Nephron (organoid): ENCODE results near the gene HABP4.

Experiments
- H3K27ac Mint-ChIP-seq, 3 experiments: 2 replicates each; pipeline ENCODE4 v1.8.0; 2020; ENCODE audit warnings: mixed read lengths in 3 of 3, mild to moderate bottlenecking in 2 of 3, moderate library complexity in 1 of 3
- H3K27me3 Mint-ChIP-seq: 2 replicates; pipeline ENCODE4 v1.8.0; 2021; ENCODE audit warnings: low read depth, mild to moderate bottlenecking, moderate library complexity, mixed read lengths
- H3K36me3 Mint-ChIP-seq: 2 replicates; pipeline ENCODE4 v1.8.0; 2020; ENCODE audit warnings: low read depth, mixed read lengths
- H3K4me1 Mint-ChIP-seq: 2 replicates; pipeline ENCODE4 v1.8.0; 2020; ENCODE audit warnings: mixed read lengths
- H3K4me3 Mint-ChIP-seq, 3 experiments: 2 replicates each; pipeline ENCODE4 v1.8.0; 2020; ENCODE audit warnings: mild to moderate bottlenecking in 3 of 3, mixed read lengths in 3 of 3, moderate library complexity in 2 of 3
- H3K9me3 Mint-ChIP-seq: 2 replicates; pipeline ENCODE4 v1.8.0; 2020; ENCODE audit warnings: mixed read lengths
- TF ChIP-seq, protein P1 (sequence below), 3 experiments: fragments of 200-600 bp; sonication (generic); IDR thresholded peaks; one replicate each; pipeline ENCODE4 v1.5.0; 2021; ENCODE audit warnings: antibody characterized with exemption in 3 of 3; ENCODE audit not compliant: unreplicated experiment in 3 of 3

The HABP4 gene

DNA sequence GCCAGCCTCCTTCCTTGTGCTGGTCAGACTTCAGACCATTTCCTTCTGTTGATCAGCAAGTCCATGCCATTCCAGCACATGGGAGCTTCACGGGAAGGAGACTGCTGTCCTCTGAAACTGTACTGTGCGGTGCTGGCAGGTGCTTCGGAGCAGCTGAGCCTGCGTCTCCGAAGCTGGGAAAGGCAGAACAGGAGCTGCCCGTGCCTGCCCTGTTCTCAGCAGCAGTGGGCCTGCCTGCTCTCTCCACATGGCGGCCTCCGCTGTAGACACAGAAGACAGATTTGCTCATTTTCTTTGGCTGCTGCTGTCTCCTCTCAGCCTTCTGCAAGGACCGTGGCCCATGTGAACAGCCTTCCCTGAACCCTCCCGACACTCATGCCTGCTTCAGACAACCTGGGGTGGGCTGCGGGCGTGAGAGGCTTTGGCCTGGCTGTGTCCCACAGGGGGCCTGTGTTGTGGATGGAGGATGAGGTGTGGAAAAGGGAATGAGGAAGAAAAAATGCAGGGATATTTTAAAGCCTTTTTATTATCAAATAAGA lies 43.1 kb downstream of the HABP4 start:
- Mint-ChIP-seq H3K27ac (no peak overlapping the region), H3K9me3 (no peaks in the 10 kb centered on the region)

DNA sequence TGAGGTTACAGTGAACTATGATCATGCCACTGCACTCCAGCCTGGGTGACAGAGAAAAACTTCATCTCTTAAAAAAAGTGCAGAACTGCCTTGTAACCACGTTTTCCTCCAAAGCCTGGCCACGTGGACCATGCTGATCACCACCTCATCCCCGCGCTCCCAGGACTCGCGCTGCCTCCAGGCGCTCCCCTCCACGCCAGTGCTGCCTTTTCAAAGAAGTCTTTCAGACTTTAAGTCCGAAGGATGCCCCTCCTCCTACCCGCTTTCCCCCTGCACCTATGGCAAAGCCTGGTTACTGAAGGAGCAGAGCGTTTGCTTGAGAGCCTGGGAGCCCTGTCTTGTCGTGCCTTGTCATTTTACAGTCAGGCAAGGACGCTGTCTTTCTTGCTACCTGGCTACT lies 43.8 kb downstream of the HABP4 start:
- H3K4me1 Mint-ChIP-seq = peaks cover 11% of the 10 kb centered on the region
- TF ChIP-seq, protein P1, sequence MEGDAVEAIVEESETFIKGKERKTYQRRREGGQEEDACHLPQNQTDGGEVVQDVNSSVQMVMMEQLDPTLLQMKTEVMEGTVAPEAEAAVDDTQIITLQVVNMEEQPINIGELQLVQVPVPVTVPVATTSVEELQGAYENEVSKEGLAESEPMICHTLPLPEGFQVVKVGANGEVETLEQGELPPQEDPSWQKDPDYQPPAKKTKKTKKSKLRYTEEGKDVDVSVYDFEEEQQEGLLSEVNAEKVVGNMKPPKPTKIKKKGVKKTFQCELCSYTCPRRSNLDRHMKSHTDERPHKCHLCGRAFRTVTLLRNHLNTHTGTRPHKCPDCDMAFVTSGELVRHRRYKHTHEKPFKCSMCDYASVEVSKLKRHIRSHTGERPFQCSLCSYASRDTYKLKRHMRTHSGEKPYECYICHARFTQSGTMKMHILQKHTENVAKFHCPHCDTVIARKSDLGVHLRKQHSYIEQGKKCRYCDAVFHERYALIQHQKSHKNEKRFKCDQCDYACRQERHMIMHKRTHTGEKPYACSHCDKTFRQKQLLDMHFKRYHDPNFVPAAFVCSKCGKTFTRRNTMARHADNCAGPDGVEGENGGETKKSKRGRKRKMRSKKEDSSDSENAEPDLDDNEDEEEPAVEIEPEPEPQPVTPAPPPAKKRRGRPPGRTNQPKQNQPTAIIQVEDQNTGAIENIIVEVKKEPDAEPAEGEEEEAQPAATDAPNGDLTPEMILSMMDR (IDR thresholded peaks at IDR 0.05; ENCODE audit: unreplicated experiment in 3 of 3) = no peak

More for the DNA sequence above, 43.1 kb downstream of the HABP4 start:
- Mint-ChIP-seq H3K4me3 (no peak overlapping the region), H3K27me3 (peaks cover 7% of the 10 kb centered on the region), H3K4me1 (peaks cover 14% of the 10 kb centered on the region), H3K36me3 (peaks cover 31% of the 10 kb centered on the region)
- TF ChIP-seq, protein P1 (IDR thresholded peaks at IDR 0.05; ENCODE audit: unreplicated experiment in 3 of 3) = no peak

DNA sequence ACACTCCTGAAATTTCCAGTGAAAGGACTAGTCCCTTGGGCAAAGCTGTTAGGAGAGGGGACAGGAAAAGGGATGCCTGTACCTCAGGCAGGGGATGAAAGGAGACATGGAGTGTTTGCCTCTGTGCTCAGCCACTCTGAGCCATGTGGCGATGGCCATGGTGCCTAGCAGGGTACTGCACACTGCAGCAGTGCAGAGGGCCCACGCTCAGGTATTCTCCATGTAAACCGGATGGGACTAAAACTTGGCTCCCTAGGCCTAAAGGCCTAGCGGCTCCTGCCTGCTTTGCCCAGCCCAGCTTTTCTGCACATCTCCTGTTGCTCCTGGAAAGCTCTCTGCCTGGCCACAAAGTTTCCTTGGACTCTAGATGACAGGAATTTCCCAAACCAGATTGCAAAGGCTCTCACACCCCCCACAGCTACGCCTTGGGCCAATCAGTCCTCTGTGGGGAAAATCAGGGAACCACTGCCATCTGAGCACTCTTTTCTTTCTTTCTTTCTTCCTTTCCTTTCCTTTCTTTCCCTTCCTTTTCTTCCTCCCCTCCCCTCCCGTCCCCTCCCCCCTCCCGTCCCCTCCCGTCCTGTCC lies 44.3 kb downstream of the HABP4 start:
- peaks cover 24% of the 10 kb centered on the region for H3K36me3 Mint-ChIP-seq
- no peaks in the 10 kb centered on the region for H3K9me3 Mint-ChIP-seq
- TF ChIP-seq, protein P1 (IDR thresholded peaks at IDR 0.05; ENCODE audit: unreplicated experiment in 3 of 3) = no peak
- no peak overlapping the region for H3K4me3 Mint-ChIP-seq
- peaks cover 7% of the 10 kb centered on the region for H3K27me3 Mint-ChIP-seq
- H3K27ac Mint-ChIP-seq = peak overlapping the region in 1 of 3 experiments; percentile 64
- H3K4me1 Mint-ChIP-seq = peaks cover 10% of the 10 kb centered on the region

More for the DNA sequence above, 43.8 kb downstream of the HABP4 start:
- Mint-ChIP-seq H3K9me3 (no peaks in the 10 kb centered on the region), H3K4me3 (no peak overlapping the region), H3K27ac (peak overlapping the region in 1 of 3 experiments; percentile 64), H3K27me3 (peaks cover 7% of the 10 kb centered on the region), H3K36me3 (peaks cover 26% of the 10 kb centered on the region)

DNA sequence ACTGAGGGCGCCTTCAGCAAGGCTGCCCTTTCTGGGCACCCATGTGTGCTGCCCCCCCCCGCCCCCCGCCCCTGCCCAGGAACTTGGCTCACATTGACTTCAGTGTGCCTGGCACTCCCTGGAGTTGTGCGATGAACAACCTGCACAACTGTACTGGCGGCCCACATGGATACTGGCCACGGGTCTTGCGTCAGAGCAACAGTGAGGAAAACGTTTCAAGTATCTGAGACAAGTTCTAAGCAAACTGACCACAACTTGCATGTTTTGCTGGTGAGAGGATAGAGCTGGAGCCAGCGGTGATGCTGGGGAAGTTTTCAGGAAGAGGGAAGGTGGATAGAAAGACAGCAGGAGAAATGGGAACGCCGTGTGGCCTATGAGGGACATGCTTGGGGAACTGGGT lies 45.4 kb downstream of the HABP4 start:
- Mint-ChIP-seq H3K4me3 (no peak overlapping the region), H3K27me3 (peaks cover 5% of the 10 kb centered on the region), H3K9me3 (no peaks in the 10 kb centered on the region), H3K27ac (no peak overlapping the region), H3K4me1 (peaks cover 10% of the 10 kb centered on the region), H3K36me3 (peaks cover 16% of the 10 kb centered on the region)
- TF ChIP-seq, protein P1 (IDR thresholded peaks at IDR 0.05; ENCODE audit: unreplicated experiment in 3 of 3) = no peak

DNA sequence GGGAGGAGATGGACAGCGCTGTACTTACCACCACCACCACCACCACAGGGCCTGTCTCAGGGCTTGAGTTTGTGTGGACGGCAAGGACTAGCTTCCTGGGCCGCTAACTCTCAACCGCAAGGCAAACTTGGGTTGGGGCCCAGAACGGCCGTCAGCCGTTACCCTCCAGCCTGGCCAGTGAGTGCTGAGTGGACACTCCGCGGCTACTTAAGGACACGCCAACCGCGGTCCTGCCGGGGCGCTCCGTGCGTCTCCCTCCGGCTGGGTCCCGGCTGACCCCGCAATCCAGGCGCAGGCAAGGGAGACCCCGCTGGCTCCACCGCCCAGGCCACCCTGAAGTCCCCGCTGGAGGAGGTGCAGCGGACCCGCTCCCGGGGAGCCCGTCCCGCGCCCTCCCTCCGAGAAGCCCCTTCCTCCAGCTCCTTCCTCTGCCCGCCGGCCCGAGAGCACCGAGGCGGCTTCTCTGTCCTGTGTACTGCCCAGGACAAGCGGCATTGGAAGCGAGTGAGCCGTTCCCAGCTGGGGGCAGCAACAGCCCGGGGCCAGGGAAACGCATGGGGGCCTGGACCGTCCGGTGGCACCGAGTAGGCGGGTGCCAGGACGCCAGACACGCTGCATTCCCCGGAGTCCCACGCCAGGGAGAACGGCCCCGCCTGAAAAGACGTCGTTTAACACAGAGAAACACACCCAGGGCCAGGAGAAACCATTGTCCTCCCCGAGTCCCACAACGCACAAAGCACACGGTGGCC lies 46.6 kb downstream of the HABP4 start:
- TF ChIP-seq, protein P1 (IDR thresholded peaks at IDR 0.05; ENCODE audit: unreplicated experiment in 3 of 3) = no peak
- Mint-ChIP-seq H3K4me3 (no peak overlapping the region), H3K9me3 (no peaks in the 10 kb centered on the region), H3K27ac (no peak overlapping the region), H3K4me1 (peaks cover 11% of the 10 kb centered on the region), H3K36me3 (peaks cover 15% of the 10 kb centered on the region), H3K27me3 (peaks cover 5% of the 10 kb centered on the region)
